Loucy (cell line): ENCODE data around the gene SCRN1.

Experiments used
- CTCF ChIP-seq: fragments of 200-600 bp; sonication (generic); conservative IDR thresholded peaks from 2 replicates; pipeline ENCODE4 v1.5.1; 2014; ENCODE audit warnings: mild to moderate bottlenecking, antibody characterized with exemption, low read length
- EZH2phosphoT487 ChIP-seq: fragments of 200-600 bp; IDR thresholded peaks from 2 replicates; pipeline ENCODE4 v1.6.1; 2018; ENCODE audit warnings: antibody characterized with exemption, mild to moderate bottlenecking, moderate library complexity, borderline replicate concordance

GRCh38 chr7:29935111-29935510 is 54.5 kb downstream of the SCRN1 start:
- TF ChIP-seq EZH2phosphoT487 (no peak), CTCF (no peak)
